GM19328 (cell line): ENCODE data around the gene MYMX.
"Not testable (repeated sequence)": the region's sequence is repeated elsewhere in the genome, so short reads cannot be mapped to it uniquely, and the experiment has no call there.

Source experiments
- ATAC-seq: cut with Tn5 transposase; IDR thresholded peaks from one replicate; pipeline ENCODE4 v1.9.1; 2021; ENCODE audit warnings: mild to moderate bottlenecking, moderate library complexity; ENCODE audit not compliant: unreplicated experiment

MYMX gene

DNA sequence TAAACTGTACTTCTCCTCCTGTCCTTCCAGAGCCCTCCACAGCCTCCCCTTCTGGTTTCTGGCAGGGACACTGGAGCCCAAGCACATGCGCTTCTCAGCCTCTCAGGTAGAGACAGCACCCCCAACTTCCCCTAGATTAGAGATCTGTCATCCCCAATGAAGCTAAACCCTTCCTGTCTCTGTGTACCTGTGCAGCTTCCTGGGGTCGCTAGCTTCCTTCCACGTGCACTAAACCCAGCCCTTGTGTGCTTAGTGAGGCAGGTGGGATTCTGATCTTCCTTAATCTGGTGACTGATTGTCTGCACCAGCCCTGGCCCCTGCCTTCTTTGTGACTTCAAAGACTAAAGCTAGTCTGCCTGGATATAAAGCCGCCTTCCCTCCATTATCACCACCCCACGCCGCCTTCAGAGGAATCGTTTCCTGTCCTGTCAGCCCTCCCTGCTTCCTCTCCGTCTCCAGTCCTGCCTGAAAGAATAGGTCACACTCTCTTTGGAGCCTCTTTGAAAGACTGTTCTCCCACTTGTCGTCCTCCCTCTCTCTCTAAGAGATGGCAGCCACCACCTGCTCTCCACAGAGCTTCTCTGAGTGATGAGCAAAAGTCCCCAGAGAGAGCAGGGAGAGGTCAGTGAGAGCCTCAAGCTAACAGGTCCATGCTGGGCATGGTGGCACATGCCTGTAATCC lies 30.6 kb upstream of the MYMX start:
- no peak for ATAC-seq

DNA sequence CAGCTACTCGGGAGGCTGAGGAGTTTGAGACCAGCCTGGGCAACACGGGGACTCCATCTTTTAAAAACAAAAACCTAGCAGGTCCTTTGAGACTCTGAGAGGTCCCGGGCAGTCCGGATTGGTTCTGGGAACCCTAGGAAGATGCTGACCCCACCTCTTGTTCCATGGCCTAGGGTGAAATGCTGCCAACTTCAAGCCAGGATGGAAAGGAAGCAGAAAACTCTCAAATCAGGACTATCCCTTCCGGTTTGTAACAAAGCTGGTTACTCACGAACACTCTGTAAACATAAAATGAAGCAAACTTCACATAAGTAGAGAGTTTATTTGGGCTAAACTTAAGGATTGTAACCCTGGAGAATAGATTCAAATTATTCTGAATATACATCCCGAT lies 30.1 kb upstream of the MYMX start:
- no peak for ATAC-seq

DNA sequence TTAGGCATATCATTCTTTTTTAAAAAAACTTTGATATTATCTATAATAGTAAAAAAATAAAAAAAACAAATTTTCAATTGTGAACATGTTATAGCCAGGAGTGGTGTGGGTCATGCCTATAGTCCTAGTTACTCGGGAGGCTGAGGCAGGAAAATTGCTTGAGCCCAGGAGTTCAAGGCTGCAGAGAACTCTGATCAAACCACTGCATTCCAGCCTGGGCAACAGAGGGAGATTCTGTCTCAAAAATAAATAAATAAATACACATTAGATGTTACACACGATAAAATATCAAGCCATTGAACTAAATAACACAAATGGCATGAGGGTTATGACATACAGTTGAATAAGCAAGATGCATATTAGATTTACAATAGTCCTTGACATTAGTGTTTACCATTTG lies 27.9 kb upstream of the MYMX start:
- no peak for ATAC-seq

DNA sequence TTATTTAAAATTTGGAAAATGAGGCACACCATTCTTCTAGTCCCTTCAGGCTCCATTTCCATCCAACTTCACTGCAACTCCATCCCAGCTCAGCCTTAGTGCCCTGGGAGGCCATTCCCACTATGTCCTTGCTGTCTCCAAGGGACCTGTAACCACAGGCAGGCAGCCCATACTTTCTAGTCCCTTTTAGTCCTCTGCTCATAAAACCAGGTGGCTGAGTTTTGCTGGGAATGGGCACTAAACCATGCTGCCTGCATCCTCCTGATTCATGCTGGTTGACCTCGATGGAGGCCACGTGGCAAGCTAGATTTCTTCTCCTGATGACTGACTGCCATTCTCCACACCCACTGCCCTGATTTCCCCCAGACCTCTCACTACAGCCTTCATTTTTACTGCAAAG lies 27.5 kb upstream of the MYMX start:
- no peak for ATAC-seq

DNA sequence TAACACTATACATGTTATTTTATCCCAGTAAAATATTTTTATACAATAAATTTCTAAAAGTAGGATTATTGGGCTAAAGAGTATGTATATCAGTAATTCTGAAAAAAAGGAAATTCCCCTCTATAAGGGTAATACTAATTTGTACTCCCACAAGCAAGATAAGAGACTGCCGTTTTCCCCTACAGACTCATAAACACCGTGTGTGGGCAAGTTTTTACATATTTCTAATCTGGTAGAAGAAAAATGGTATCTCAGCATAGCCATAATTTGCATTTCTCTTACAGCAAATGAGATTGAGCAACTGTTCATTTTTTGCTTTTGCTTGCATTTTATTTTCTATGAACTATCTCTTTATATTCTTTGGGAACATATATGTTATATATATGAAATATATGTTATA lies 26.0 kb upstream of the MYMX start:
- no peak for ATAC-seq

DNA sequence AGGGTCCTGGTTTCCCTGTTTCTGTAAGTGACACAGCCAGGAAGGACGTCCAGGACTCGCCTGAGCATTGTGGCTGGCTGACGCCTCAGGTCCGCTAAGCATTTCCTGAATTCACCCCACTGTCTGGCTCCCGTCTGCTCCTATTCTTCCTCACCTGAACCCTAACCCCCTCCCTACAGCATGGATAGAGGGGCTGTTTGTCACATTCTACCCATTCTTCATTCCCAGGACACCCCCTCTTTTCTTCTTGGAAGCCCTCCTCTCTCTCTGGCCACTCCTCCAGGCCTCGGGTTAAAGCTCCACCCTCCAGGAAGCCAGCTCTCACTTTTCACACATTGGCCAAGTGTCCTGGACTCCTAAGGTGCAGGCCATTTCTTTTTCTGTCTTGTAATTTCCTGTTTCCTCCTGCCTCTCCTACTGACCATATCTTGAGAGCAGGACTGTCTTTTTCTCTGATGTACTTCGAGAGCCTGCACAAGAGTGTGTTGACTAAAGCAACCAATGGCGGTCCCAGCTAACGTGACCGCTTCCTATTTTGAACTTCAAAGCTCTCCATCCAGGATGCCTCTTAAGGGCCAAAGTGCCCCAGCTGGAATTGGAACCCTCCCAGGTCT lies 24.2 kb upstream of the MYMX start:
- no peak for ATAC-seq

DNA sequence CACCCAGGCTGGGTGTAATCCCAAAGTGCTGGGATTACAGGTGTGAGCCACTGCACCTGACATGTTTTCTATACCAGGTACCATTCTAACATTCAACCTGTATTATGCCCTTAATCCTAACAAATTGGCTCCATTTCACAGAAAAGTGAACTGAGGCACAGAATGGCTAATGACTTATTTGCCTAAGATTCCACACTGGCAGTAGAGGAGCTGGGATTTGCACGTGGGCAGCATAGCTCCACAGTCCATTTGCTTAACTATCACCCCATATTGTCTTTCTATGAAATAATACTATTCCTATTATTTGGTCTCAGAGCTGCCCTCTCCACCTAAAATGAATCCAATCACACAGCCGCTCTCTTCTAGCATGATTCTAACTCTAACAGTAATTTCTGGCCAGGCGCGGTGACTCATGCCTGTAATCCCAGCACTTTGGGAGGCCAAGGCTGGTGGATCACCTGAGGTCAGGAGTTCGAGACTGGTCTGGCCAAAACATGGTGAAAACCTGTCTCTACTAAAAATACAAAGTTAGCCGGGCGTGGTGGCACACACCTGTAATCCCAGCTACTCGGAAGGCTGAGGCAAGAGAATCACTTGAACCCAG lies 23.3 kb upstream of the MYMX start:
- ATAC-seq = no peak

DNA sequence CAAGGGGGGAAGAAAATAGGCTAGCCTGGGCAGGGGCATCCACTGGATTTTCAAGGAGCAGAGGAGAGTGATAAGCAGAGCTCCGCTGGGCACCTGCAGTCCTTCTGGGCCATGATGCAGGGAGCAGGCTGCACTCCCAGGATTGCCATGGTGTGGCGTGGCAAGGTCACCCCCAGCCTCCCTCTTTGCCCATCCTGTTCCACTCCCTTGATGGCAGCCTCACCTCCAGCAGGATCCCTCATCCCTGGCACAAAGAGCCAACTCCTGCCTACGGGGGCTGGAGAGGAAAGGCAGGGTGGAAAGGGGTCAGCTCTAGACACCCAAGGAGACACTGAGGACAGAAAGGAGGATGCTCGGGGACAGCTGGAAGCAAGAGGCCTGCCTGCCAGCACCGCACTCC lies 22.4 kb upstream of the MYMX start:
- no peak for ATAC-seq

DNA sequence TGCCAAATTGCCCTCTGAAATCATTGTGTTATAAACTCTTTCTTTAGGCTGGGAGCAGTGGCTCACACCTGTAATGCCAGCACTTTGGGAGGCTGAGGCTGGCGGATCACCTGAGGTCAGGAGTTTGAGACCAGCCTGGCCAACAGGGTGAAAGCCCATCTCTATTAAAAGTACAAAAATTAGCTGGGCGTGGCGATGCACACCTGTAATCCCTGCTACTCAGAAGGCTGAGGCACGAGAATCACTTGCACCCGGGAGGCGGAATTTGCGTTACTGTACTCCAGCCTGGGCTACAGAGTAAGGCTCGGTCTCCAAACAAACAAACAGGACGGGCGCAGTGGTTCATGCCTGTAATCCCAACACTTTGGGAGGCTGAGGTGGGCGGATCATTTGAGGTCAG lies 20.4 kb upstream of the MYMX start:
- not testable (repeated sequence) for ATAC-seq

DNA sequence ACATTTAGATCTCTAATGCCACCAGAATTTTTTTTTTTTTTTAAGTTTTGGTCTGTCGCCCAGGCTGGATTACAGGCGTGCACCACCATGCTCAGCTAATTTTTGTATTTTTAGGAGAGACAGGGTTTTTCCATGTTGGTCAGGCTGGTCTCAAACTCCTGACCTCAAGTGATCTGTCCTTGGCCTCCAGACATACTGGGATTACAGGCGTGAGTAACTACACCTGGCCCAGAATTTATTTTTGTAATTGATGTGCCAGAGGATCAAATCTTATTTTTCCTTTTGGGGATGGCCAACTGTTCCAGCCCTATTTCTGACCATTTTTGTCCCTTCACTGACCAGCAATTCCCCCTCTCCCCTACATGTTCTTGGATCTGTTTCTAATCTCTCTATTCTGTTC lies 18.0 kb upstream of the MYMX start:
- ATAC-seq = no peak

DNA sequence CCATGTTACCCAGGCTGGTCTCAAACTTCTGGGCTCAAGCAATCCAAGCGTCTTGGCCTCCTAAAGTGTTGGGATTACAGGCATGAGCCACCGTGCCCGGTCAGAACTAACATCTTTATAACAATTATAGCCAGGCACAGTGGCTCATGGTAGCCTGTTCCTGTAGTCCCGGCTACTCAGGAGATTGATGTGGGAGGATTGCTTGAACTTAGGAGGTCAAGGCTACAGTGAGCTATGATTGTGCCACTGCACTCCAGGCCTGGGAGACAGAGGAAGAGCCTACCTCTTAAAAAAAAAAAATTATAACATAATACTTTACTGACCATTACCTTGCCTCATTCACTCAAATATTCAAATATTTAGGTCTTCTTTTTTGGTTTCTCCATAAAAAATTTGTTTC lies 16.8 kb upstream of the MYMX start:
- no peak for ATAC-seq

DNA sequence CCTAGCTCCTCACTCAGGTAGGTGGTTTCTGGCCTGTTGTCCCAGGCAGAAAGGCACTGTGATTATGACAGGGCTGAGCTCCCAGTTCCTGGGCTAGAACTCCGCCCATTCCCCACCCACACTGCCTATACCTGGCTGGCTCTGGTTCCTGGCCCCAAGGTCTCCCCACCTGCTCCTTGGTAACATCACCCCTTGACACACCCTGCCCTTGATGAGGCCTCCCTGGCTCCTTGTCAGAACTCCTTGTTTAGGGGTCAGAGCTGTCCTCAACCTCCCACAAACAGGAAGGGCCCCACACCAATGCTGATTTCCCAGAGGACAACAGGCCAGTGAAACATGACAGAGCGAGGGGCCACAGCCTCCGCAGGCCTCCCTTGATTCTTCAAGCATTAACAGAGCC lies 15.5 kb upstream of the MYMX start:
- ATAC-seq = no peak

DNA sequence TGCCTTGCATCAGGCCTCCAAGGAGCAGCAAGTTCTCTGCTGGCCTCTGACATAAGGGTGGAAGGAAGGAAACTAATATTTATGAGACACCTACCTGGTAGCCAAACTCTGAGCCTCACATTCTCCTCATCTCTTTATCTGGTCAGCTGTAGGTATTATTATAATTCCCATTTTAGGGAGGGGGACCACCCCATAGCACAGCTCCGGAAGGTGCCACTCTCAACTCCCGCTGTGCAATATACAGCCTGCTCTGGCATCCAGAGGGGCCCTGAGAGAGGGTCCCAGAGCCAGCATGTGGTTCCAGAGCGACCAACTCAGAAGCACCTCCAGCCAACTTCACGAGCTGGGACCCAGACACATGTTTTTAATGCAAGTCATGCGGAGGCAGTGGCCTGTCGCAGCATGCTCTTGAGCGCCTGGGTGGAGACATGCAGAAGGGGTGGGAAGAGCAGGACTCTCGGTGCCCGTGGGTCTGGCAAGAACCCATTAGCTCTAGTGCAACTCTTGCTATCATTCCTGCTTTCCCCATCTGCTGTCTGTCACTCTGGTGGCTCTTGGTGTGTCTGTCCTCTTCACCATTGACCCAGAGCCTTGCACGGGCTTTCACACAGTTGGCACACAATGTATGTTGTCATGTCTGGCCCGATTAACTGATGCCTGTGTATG lies 15.0 kb upstream of the MYMX start:
- ATAC-seq = no peak

DNA sequence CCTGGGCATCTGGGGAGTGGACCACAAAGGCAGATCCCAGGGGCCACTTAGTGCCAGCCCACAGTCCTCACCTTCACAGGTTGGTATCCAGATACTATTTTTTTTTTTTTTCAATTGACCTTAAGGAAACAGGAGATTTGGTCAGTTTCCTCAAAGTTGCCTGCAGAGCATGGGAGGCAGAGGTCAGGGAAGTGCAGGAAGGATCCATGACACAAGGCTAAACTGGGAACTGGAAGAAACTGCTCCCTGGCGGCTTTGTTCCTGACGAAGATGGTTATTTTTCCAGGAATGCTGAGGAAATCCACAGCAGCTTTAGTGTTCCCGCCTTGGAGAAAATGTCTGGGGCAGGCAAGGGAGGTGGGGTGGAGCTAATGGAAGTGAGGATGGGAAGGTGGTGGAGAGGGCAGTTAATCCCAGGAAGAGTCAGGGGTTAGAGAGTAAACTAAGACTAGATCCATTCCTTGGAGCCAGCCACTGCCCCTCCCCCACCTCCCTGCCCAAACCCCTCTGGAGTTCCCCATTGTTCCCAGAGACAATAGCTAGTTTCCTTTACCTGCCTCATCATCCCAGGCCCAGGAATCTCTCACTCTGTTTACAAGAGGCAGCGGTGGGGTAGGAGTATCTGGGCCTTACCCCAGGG lies 14.3 kb upstream of the MYMX start:
- no peak for ATAC-seq

DNA sequence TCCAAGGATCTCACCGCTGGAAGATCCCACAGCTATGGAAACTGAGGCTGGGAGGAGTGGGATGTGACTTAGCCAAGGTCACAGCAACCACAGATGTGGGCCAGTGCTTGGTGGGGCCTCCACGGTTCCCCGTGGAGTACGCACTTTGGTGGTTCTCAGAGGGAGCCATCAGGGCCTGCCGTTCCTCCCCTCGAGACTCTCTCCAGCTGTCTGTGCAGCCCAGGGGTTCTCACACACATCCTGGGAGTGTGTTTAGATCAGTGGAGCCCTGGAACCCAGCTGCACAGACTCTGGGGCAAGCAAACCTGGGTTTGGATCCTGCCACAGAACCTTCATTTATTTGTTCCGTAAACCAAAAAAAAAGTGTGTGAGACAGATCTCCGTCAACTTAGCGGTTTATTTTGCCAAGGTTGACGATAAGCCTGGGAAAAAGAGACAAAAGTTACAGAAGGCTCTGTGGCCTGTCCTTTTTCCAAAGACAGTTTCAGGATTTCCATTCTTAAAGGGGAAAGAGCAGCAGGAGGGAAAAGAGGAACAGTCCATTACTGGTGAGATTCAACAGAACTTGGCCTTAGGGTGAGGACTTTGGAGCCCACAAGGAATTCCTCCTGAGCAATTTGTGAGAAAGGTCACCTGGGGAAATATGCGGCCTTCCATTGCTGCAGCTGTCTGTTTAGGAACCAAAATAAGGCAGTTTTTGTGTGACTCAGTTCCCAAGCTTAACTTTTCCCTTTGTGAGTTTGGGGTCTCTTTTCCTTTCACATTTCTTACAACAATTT lies 13.6 kb upstream of the MYMX start:
- no peak for ATAC-seq

DNA sequence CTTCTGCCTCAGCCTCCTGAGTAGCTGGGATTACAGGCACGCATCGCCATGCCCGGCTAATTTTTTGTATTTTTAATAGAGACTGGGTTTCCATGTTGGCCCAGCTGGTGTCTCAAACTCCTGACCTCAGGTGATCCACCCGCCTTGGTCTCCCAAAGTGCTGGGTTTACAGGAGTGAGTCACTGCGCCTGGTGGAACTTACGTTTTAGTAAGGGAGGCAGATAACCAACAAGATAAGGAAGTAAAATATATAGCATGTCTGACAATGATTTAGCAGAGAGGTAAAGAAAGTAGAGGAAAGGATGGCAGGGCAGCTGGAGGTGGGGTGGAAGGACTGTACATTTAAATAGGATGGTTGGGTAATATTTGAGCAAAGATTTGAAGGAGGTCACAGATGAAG lies 12.8 kb upstream of the MYMX start:
- ATAC-seq = no peak

DNA sequence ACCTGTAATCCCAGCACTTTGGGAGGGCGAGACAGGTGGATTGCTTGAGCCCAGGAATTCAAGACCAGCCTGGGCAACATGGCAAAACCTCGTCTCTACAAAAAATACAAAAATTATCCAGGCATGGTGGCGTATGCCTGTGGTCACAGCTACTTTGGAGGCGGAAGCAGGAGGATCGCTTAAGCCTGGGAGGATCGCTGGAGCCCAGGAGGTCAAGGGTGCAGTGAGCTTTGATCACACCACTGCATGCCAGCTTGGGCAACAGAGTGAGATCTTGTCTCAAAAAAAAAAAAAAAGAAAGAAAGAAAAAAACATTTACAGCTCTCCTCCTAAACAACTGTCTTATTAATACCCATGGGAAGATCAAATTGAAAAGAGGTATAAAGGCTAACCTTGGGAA lies 8.8 kb upstream of the MYMX start:
- no peak for ATAC-seq

DNA sequence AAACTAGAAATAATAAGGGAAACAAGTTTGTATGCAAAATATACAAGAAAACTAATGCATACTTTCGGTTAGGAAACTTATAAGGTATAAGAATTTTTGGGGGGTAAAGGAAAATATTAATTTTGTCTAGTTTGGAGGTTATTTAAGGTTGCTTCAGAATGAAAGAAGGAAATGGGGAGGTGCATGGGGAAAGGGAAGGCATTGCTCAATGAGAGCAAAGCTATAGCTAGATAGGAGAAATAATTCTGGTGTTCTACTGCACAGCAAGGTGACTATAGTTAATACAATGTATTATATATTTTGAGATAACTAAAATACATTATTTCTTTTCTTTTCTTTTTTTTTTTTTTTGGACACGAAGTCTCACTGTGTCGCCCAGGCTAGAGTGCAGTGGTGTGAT lies 5.4 kb upstream of the MYMX start:
- ATAC-seq = no peak

DNA sequence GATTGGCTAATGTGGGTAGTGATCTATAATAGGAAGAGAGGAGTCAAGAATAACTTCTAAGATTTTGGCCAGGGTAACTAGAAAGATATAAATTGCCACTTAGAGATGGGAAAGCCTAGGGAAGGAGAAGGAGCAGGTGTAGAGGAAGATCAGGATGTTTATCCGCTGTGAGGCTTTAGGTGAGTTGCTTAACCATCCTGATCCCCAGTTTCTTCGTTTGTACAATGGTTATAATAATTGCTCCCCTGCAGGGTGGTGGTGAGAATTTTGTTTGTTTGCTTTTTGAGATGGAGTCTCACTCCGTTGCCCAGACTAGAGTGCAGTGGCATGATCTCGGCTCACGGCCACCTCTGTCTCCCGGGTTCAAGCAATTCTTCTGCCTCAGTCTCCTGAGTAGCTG lies 2.4 kb upstream of the MYMX start:
- no peak for ATAC-seq

DNA sequence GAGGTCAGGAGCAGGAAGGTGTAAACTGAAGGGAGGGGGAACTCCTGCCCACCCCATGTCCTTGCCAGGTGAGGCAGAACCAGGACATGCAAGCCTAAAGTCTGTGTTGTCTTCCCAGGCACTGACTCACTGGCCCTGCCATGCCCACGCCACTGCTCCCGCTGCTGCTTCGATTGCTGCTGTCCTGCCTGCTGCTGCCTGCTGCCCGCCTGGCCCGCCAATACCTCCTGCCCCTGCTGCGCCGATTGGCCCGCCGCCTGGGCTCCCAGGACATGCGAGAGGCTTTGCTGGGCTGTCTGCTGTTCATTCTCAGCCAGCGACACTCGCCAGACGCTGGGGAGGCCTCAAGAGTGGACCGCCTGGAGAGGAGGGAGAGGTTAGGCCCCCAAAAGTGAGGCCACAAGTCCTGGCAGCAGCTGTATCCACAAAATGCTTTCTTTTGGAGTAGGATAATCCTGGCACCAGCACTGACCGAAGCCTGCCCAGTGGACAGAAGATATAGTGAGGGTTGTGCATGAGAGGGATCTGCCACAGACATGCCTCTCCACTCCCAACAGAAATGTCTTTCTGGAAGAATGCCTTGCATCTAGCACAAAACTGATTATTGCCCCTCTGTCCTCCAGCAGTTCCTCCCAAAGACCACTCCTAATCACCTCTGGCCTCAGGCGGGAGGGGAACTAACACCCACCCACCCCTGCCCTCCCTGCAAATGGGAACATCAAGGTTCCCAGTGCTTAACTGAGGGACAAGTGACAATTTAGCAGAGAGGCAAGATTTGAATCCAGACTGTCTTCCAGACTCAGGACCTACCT lies 812 bp downstream of the MYMX start:
- no peak for ATAC-seq
